GM19463 (cell line): ENCODE data around the gene OR52E8.

Experiments
- ATAC-seq: cut with Tn5 transposase; IDR thresholded peaks from one replicate; pipeline ENCODE4 v1.9.1; 2021; ENCODE audit warnings: mild to moderate bottlenecking, moderate library complexity; ENCODE audit not compliant: unreplicated experiment

OR52E8 gene

GRCh38 chr11:5857590-5857989 lies at the start of gene OR52E8:
Gene OR52E8, minus strand, starts transcription at chr11:5857690. Its CDS starts 0 bp downstream, at chr11:5857690.
- no peak for ATAC-seq

GRCh38 chr11:5899534-5899933 lies 42.0 kb upstream of the OR52E8 start:
- no peak for ATAC-seq

GRCh38 chr11:5892908-5893307 lies 35.4 kb upstream of the OR52E8 start, which contains the start of gene OR52E5:
Gene OR52E5, plus strand, starts transcription at chr11:5893208. Its CDS starts 7,569 bp downstream, at chr11:5900777.
- no peak for ATAC-seq

- ATAC-seq: no peak
Measured at GRCh38 chr11:5891216-5891800, 33.8 kb upstream of the OR52E8 start.

GRCh38 chr11:5887661-5888060 lies 30.2 kb upstream of the OR52E8 start:
- ATAC-seq: no peak

- no peak for ATAC-seq
Measured at GRCh38 chr11:5887172-5887571, 29.7 kb upstream of the OR52E8 start.

- no peak for ATAC-seq
Measured at GRCh38 chr11:5881756-5882155, 24.3 kb upstream of the OR52E8 start.

GRCh38 chr11:5880329-5880728 lies 22.8 kb upstream of the OR52E8 start, which contains the start of gene OR52E4:
Gene OR52E4, plus strand, starts transcription at chr11:5880629. Its CDS starts 3,664 bp downstream, at chr11:5884293.
- no peak for ATAC-seq

GRCh38 chr11:5878564-5878963 lies 21.1 kb upstream of the OR52E8 start:
- no peak for ATAC-seq

GRCh38 chr11:5865826-5866225 lies 8.3 kb upstream of the OR52E8 start:
- ATAC-seq: no peak

GRCh38 chr11:5851002-5851401 lies 6.5 kb downstream of the OR52E8 start:
- ATAC-seq: no peak

GRCh38 chr11:5847711-5848110 lies 9.8 kb downstream of the OR52E8 start:
- no peak for ATAC-seq

GRCh38 chr11:5846701-5847100 lies 10.8 kb downstream of the OR52E8 start:
- no peak for ATAC-seq

GRCh38 chr11:5841797-5842196 lies 15.7 kb downstream of the OR52E8 start, which contains the start of gene OR52E6:
Gene OR52E6, minus strand, starts transcription at chr11:5841897. Its CDS starts 0 bp downstream, at chr11:5841897.
- no peak for ATAC-seq

GRCh38 chr11:5837695-5838094 lies 19.8 kb downstream of the OR52E8 start:
- no peak for ATAC-seq

GRCh38 chr11:5833446-5833845 lies 24.0 kb downstream of the OR52E8 start:
- ATAC-seq: no peak

GRCh38 chr11:5831196-5831829 lies 26.2 kb downstream of the OR52E8 start:
- ATAC-seq: no peak

GRCh38 chr11:5818245-5818886 lies 39.1 kb downstream of the OR52E8 start:
- peak; percentile 55 for ATAC-seq

- ATAC-seq: no peak
Measured at GRCh38 chr11:5815534-5815933, 42.0 kb downstream of the OR52E8 start.

- no peak for ATAC-seq
Measured at GRCh38 chr11:5809905-5810795, 47.3 kb downstream of the OR52E8 start.

- peak; percentile 20 for ATAC-seq
Measured at GRCh38 chr11:5809122-5809519, 48.4 kb downstream of the OR52E8 start.
